Activated CD8-positive, alpha-beta memory T cell treated with anti-CD3 and anti-CD28 coated beads for 24 hours (primary cell): ENCODE results near the gene ZNF844.
A peak's percentile ranks its signal among the peaks of the same experiment; 100 is the strongest.
"Not testable (repeated sequence)": the region's sequence is repeated elsewhere in the genome, so short reads cannot be mapped to it uniquely, and the experiment has no call there.

ENCODE experiments used
- DNase-seq: peaks from one replicate; pipeline ENCODE4 v3.0.0-alpha.2; 2020

ZNF844 gene

GRCh38 chr19:12064590-12065538 is at the start of gene ZNF844:
ZNF844 (plus strand) TSS chr19:12064731; CDS start chr19:12064874, 143 bp downstream.
- peak; percentile 90 for DNase-seq

GRCh38 chr19:12015015-12015752 is 49.3 kb upstream of the ZNF844 start:
- DNase-seq, result no peak

DNA sequence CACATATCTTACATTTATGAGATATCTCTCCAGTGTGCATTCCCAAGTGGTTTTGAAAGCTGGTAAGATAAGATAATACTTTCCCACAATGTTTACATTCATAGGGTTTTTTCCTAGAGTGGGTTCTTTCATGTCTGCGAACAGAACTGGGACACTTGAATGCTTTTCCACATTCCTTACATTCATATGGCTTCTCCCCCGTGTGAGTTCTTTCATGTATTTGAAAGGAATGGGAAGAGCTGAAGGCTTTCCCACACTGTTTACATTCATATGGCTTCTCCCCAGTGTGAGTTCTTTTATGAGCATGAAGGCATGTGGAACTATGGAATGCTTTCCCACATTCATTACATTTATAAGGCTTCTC is 48.8 kb upstream of the ZNF844 start:
- DNase-seq, result no peak

GRCh38 chr19:12034198-12034597 is 30.3 kb upstream of the ZNF844 start:
- DNase-seq, result no peak

GRCh38 chr19:12034620-12035019 is 29.9 kb upstream of the ZNF844 start:
- no peak for DNase-seq

DNA sequence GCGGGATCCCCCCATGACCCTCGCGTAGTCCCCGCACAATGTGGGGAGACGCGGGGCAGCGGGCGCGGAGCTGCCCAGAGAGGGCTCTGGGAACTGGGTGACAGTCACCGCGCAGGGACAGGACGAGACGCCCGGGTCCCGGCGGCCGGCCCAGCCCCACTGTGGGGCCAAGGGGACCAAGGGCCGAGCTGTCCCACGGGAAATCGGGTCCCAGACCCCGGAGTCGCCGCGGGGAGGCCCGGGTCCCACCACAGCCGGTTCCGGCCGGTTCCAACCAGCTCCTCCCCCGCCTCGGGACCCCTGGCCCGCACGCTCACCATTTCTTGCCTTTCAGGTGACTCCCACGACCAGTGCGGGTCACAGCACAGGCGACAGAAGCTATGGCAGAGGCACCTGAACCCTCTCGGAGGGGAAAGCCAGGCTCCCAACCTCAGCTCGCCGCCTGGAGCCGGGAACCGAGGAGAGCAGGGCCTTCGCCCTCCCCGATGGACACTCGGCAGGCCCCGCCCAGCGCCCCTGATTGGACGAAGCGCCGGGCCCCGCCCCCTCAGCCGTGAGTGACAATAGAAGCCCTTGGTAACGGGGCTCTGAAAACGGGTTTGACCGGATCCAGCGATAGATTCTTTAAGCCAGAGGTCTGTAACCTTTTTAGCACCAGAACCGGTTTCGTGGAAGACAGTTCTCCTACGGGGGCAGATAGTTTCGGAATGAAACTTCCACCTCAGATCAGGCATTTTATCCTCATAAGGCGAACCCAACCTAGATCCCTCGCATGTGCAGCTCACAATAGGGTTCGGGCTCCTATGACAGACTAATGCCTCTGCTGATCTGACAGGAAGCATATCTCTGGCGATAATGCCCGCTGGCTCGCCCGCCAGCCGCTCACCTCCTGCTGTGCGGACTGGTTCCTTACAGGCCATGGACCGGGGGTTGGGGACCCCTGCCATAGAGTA is 29.0 kb upstream of the ZNF844 start, which contains the start of gene ZNF433:
Gene ZNF433 (minus strand): TSS at position 460 of the 953 bp plus-strand sequence. CDS start 140 bp downstream, at position 320.
- DNase-seq, result peak; percentile 85

GRCh38 chr19:12042893-12043292 is 21.6 kb upstream of the ZNF844 start:
- no peak for DNase-seq

DNA sequence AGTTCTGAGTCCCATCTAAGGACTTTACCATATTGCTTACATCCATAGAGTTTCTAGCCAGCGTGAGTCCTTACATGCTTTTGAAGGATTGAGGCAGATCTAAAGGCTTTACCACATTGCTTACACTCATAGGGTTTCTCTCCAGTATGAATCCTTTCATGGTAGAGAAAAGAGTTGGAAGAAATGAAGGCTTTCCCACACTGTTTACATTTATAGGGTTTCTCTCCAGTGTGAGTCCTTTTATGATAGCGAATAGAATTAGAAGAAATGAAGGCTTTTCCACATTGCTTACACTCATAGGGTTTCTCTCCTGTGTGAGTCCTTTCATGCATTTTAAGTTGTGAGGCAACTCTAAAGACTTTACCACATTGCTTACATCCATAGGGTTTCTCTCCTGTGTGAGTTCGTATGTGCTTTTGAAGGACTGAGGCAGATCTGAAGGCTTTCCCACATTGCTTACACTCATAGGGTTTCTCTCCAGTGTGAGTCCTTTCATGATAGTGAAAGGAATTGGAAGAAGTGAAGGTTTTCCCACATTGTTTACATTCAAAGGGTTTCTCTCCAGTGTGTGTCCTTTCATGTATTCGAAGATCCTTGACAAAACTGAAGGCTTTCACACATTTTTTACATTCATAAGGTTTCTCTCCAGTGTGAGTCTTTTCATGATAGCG is 20.6 kb upstream of the ZNF844 start:
- no peak for DNase-seq

DNA sequence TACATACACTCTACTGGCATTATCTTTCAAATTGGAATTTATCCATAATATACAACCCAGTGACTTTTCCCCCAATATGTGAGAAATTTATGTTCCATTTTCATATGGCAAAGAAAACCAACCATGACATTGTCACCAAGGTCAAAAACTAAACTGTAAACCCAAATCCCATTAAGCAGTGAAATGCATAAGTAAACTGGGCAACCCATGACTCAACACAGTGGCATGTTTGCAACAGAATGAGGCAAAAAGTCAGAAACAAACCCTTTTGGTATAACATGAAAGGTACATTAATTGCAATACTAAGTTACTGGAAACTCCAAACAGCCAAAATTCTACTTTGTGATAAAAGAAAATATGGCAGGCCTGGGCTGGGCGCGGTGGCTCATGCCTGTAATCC is 16.7 kb upstream of the ZNF844 start:
- no peak for DNase-seq

DNA sequence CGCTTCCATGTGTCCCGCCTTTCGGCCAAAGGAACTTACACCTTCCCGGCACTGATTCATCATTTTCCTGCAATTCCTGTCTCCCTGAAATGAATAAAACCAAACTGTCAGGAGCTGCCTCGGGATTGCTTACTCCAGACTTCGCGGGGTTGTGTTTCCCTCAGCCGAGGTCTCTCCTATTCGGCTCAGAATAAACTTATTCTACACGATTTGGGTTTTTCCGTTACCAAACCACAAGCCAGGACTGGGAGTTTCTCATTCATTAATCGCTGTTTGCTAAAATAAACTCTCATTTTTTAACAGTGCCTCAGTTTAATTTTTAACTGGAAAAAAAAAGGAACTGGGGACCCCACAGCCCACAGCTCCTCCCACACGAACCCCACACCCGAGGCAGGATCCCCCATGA is 12.4 kb upstream of the ZNF844 start:
- DNase-seq, result no peak

DNA sequence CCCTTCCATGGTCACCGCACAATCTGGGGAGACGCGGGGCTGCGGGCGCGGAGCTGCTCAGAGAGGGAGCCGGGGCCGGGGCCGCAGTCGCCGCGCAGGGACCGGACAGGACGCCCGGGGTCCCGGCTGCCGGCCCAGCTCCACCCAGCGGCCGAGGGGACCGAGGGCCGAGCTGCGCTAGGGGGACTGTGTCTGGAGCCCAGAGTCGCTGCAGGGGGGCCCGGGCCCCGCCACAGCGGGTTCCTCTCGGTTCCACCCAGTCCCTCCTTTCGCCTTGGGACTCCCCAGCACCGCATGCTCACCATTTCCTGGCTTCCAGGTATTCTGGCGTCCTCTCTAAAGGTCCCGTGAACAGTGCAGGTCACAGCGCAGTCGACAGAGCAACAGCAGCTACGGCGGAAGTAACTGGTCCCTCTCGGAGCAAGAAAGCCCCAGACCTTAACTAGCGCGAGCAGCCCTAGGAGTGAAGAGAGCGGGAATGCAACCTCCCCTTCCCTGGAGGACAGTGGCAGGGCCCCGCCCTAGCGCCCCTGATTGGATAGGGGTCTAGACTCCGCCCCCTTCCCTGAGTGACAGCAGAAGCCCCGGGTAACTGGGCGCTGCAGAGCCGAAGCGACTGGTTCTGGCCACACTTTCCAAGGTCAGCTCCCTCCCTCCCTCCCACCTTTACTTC is 11.9 kb upstream of the ZNF844 start, which contains the start of gene ZNF878:
Gene ZNF878 (minus strand): TSS at position 465 of the 673 bp plus-strand sequence. CDS start 160 bp downstream, at position 305.
- peak; percentile 78 for DNase-seq

DNA sequence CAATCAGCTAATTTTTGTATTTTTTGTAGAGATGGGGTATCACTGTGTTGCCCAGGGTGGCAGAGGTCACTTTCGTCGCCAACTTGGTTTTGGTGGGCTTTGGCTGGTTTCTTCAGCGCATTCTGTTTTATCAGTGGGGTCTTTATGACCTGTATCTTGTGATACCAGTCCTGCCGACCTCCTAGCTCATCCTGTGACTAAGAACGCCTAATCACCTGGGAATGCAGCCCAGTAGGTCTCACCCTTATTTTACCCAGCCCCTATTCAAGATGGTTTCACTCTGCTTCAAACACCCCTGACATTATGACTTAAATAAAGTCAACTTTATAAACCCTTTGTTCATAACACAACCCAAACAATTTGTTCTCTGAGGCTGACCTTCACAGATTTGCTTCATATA is 8.7 kb upstream of the ZNF844 start:
- no peak for DNase-seq

DNA sequence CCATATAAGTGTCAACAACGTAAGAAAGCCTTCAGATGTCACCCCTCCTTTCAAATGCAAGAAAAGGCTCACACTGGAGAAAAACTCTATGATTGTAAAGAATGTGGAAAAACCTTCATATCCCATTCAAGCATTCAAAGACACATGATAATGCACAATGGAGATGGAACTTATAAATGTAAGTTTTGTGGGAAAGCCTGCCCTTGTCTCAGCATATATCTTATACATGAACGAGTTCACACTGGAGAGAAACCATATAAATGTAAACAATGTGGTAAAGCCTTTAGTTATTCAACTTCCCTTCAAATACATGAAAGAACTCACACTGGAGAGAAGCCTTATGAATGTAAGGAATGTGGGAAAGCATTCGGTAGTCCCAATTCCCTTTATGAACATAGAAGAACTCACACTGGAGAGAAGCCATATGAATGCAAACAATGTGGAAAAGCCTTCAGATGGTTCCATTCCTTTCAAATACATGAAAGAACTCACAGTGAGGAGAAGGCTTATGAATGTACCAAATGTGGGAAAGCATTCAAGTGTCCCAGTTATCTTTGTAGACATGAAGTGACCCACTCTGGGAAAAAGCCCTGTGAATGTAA is 11.1 kb downstream of the ZNF844 start:
- DNase-seq, result no peak

DNA sequence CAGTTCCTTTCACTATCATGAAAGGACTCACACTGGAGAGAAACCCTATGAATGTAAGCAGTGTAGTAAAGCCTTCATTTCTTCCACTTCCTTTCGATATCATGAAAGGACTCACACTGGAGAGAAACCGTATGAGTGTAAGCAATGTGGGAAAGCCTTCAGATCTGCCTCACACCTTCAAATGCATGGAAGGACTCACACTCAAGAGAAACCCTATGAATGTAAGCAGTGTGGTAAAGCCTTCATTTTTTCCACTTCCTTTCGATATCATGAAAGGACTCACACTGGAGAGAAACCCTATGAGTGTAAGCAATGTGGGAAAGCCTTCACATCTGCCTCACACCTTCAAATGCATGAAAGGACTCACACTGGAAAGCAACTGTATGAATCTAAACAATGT is 11.8 kb downstream of the ZNF844 start:
- not testable (repeated sequence) for DNase-seq

GRCh38 chr19:12077375-12077774 is 12.8 kb downstream of the ZNF844 start:
- no peak for DNase-seq

- DNase-seq, result not testable (repeated sequence)
Measured at GRCh38 chr19:12083336-12083735, 18.8 kb downstream of the ZNF844 start.

DNA sequence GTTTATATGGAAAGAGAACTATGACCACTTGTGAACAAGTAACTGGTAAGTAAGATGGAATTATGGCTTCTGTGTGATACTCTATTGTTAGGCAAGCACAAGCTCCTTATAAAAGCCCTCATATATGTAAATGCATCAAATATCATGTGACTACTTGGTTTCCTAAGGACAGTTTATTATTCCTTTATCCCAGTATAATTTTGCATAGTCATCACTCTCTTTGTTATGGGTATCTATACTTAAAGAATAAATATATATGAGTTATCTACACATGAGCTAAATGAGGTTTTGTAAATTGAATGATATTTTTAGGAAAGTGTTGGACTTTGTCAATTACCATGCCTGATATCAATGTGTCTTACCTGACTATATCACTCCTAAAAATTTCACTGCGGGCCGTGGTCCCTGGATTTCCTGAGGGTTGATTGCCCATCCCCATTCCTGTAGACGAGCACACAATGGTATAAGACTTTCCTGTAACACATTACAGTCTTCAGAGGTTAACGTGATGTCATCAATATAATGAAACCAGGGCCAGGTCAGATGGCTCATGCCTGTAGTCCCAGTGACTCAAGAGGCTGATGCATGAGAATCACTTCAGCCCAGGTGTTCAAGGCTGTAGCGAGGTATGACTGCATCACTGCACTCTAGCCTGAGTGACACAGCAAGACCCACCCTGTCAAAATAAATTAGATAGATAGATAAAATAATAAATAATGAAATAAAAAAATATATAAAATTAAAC is 20.7 kb downstream of the ZNF844 start:
- DNase-seq, result no peak

GRCh38 chr19:12090807-12091206 is 26.3 kb downstream of the ZNF844 start:
- peak; percentile 83 for DNase-seq

- peak; percentile 81 for DNase-seq
Measured at GRCh38 chr19:12092065-12092867, 27.7 kb downstream of the ZNF844 start.
